ENCODE measurements around the gene OR5AC2. TPM values are rescaled to one million over a fixed set of nuclear protein-coding genes. Genes with fewer than 3 reads are reported as not detected.

The OR5AC2 gene
- total and polyA plus RNA-seq, 9 donors: not detected

DNA sequence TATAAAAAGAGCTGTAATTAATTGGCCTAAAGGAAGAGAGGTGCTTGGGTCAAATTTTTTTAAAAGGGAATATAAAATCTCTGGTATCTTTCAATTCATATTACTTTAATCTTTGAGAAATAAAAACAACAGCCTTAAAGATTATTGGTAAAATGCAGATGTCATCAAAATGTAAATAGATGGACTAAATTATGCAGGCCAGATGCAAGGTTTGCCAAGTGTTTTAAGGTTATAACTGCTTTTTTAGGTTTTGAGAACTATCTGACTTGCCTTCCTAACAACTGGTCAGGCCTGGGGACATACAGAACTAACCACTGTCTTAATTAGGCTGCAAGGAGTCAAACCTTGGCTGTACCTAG, 23.6 kb downstream of the OR5AC2 start:
- H3K27ac ChIP-seq: no peak overlapping the region
- TF ChIP-seq POLR2A (IDR thresholded peaks at IDR 0.05) (no peak), EP300 (IDR thresholded peaks at IDR 0.05) (no peak)
- TF ChIP-seq, protein P1, sequence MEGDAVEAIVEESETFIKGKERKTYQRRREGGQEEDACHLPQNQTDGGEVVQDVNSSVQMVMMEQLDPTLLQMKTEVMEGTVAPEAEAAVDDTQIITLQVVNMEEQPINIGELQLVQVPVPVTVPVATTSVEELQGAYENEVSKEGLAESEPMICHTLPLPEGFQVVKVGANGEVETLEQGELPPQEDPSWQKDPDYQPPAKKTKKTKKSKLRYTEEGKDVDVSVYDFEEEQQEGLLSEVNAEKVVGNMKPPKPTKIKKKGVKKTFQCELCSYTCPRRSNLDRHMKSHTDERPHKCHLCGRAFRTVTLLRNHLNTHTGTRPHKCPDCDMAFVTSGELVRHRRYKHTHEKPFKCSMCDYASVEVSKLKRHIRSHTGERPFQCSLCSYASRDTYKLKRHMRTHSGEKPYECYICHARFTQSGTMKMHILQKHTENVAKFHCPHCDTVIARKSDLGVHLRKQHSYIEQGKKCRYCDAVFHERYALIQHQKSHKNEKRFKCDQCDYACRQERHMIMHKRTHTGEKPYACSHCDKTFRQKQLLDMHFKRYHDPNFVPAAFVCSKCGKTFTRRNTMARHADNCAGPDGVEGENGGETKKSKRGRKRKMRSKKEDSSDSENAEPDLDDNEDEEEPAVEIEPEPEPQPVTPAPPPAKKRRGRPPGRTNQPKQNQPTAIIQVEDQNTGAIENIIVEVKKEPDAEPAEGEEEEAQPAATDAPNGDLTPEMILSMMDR (IDR thresholded peaks at IDR 0.05): no peak
- H3K4me1 ChIP-seq (ENCODE audit: insufficient read depth): no peaks in the 10 kb centered on the region
- no peak for DNase-seq
- no peaks in the 10 kb centered on the region for H3K9me3 ChIP-seq
- no peaks in the 10 kb centered on the region for H3K36me3 ChIP-seq
- intact Hi-C loops (cut with DNase I): no loop called here
- H3K4me3 ChIP-seq: no peak overlapping the region
- H3K27me3 ChIP-seq: no peaks in the 10 kb centered on the region

DNA sequence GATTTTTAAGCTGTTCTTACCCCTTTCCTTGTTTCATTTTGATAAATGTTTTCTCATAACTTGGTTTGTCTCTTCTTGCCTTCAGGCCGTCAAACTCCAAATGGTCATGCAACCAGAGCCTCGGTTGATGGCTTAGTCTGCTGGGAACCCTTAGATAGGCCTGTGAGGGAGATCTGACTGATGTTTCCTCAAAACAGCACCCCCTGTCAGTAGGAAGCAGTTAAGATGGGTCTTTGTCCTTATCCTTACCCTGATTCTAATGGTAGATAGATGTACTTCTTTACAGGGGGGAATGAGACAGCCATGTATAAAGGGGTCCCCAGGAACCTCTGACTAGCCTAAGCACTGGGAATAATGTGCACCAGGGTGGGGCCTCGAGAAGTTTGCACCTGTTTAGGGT, 27.3 kb downstream of the OR5AC2 start:
- DNase-seq: no peak
- intact Hi-C loops (cut with DNase I): no loop called here
- H3K4me1 ChIP-seq (ENCODE audit: insufficient read depth): no peaks in the 10 kb centered on the region
- H3K27me3 ChIP-seq: no peaks in the 10 kb centered on the region
- 51 to 62% (median 60%) methylated on average over 3 of the region's 3 CpGs for WGBS, 3 donors
- H3K36me3 ChIP-seq: no peaks in the 10 kb centered on the region
- H3K9me3 ChIP-seq: no peaks in the 10 kb centered on the region
- H3K27ac ChIP-seq: no peak overlapping the region
- TF ChIP-seq EP300 (IDR thresholded peaks at IDR 0.05): no peak
- TF ChIP-seq, protein P1 (IDR thresholded peaks at IDR 0.05): no peak
- TF ChIP-seq POLR2A (IDR thresholded peaks at IDR 0.05): no peak
- H3K4me3 ChIP-seq: no peak overlapping the region

DNA sequence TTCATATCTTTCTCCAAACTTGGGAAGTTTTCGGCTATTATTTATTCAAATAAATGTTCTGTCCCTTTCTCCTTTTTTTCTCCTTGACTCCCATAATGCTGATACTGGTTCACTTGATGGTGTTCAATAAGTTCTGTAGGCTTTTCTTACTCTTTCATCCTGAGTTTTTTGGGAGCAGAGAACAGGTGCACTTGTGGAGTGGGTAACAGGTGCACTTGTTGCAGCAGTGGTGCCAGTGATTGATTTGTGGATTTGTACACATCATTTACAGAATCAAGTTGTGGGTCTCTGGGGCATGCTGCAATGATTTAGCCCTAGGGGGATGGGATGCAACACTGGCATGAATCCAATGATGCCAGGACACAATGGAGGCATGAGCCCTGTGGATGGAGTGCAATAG, 28.7 kb downstream of the OR5AC2 start:
- TF ChIP-seq POLR2A (IDR thresholded peaks at IDR 0.05) (no peak), EP300 (IDR thresholded peaks at IDR 0.05) (no peak)
- TF ChIP-seq, protein P1 (IDR thresholded peaks at IDR 0.05): no peak
- H3K36me3 ChIP-seq: no peaks in the 10 kb centered on the region
- H3K27ac ChIP-seq: no peak overlapping the region
- DNase-seq: no peak
- H3K4me1 ChIP-seq (ENCODE audit: insufficient read depth): no peaks in the 10 kb centered on the region
- H3K4me3 ChIP-seq: no peak overlapping the region
- H3K9me3 ChIP-seq: no peaks in the 10 kb centered on the region
- intact Hi-C loops (cut with DNase I): no loop called here
- H3K27me3 ChIP-seq: no peaks in the 10 kb centered on the region
- 94 to 100% (median 95%) methylated on average over 1 of the region's 1 CpG for WGBS, 3 donors

DNA sequence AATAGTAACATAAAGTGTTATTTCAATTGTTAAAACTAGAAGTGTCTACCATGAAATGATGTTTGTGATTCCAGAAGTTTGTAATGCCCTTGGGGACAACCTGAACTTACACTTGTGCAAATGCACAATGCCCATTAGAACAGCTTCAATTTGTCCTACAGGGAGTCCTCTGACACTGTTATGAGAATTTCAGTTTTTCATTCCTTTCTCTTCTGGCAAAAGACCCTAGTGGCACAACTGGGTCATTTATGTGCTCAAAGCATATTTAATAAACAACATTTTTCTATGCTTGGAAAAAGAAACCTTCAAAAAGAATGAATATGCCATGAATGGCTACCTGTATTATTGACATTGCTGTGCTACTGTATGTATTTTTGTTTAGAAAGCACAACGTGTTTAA, 43.4 kb downstream of the OR5AC2 start, which contains the start of gene OR5H1:
Gene OR5H1 (plus strand): TSS at position 301 of the 400 bp plus-strand sequence. CDS start 1,977 bp downstream, outside the sequence.
- DNase-seq: no peak
- TF ChIP-seq, protein P1 (IDR thresholded peaks at IDR 0.05): no peak
- TF ChIP-seq POLR2A (IDR thresholded peaks at IDR 0.05): no peak
- TF ChIP-seq EP300 (IDR thresholded peaks at IDR 0.05): no peak
- 71 to 79% (median 79%) methylated on average over 1 of the region's 1 CpG for WGBS, 3 donors
- H3K36me3 ChIP-seq: no peaks in the 10 kb centered on the region
- no peak within 1 kb of the TSS for H3K27ac ChIP-seq
- H3K4me3 ChIP-seq: no peak within 1 kb of the TSS
- intact Hi-C loops (cut with DNase I): no loop called here
- H3K4me1 ChIP-seq (ENCODE audit: insufficient read depth): no peaks in the 10 kb centered on the region
- H3K9me3 ChIP-seq: no peaks in the 10 kb centered on the region
- no peaks in the 10 kb centered on the region for H3K27me3 ChIP-seq

DNA sequence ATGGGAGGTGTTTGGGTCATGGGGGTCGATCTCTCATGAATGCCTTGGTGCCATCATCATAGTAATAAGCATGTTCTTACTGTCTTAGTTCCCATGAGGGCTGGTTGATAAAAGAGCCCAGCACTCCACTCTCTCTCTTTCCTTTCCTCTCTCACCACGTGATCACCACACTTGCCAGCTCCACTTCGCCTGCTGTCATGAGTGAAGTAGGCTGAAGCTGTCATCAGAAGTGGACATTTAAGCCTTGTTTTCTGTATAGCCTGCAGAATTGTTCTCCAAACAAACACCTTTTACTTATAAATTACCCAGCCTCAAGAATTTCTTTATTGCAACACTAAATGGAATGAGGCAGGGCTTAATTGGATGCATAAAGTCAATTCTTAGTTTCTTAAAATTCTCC, 49.7 kb downstream of the OR5AC2 start:
- TF ChIP-seq POLR2A (IDR thresholded peaks at IDR 0.05): no peak
- TF ChIP-seq EP300 (IDR thresholded peaks at IDR 0.05): no peak
- TF ChIP-seq, protein P1 (IDR thresholded peaks at IDR 0.05): no peak
- Histone ChIP-seq H3K4me1 (ENCODE audit: insufficient read depth) (no peaks in the 10 kb centered on the region), H3K36me3 (no peaks in the 10 kb centered on the region), H3K4me3 (no peak overlapping the region), H3K27ac (no peak overlapping the region), H3K9me3 (no peaks in the 10 kb centered on the region), H3K27me3 (no peaks in the 10 kb centered on the region)
- intact Hi-C loops (cut with DNase I): no loop called here
- DNase-seq: no peak
- 61 to 70% (median 69%) methylated on average over 3 of the region's 3 CpGs for WGBS, 3 donors

All from ovary (tissue), 9 donors.